ENCODE results near the gene RBMS3.

RBMS3 gene

DNA sequence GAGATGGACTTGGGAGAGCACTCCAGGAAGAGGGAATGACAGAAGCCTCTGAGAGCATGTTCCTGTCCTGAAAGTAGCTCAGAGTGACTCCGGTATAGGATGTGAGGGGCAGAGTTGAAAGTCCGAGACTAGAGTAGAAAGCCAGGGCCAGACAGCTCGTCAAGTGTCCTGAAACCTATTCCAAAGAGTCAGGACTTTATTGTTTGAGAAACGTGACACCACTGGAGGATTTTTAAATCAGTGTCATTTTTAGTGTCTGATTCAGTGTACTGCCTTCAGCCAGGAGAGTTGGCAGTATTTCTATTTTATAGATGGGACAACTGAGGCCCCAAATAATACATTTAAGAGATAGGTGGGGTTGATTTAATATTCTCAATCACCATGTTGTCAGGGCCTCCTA, 1.6 kb upstream of the RBMS3 start:
- no peak for DNase-seq

- no peak for DNase-seq
Observed at GRCh38 chr3:29279806-29280205, 1.1 kb upstream of the RBMS3 start.

DNA sequence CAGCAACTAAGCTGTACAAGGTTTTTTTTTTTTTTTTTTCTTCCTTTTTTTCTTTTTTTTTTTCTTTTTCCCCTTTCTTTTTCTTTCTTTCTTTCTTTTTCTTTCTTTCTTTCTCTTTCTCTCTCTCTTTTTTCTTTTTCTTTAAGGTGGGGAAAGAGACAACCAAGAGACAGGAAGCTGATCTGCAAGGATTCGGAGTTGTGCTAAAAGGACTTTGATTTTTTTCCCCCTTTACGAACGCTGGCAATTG, 148 bp downstream of the RBMS3 start:
- no peak for DNase-seq

DNA sequence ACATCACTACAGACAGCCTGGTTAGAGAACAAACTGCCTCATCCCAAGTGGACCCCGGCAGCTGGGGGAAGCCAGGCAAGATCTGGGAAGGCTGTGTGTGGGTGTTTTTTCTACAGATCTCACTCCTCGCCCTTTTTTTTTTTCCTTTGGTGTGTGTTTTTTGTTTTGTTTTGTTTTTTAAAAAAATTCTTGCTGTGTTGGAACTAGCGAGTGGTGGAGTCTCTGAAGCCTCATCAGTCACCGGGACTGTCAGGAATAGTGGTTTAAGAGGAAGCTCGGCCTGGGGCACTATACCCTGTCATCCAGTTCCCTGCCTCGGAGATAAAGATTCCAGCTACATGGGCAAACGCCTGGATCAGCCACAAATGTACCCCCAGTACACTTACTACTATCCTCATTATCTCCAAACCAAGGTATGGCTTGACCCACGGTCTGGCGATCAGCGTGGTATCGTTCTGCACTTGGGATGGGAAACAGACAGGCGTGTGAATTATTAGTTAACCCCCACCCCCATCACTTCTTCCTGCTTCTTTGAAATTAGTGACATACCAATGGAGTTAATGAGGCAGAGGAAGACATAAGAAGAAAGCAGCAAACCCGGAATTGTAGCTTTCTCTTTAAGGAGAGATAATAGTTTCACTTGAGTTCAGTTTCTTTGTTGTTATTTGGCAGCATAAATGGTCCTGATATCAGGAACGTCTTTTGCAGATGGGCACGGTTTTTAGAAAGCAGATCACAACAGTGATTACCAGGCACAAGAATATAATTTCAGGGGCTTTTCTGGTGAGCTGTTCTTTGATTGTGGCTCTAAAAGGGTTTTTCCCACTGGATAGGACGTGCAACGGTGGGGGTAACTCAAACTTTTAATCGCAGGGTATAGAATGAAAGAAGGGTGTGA, 722 bp downstream of the RBMS3 start:
- DNase-seq, result no peak

GRCh38 chr3:29282427-29283230, 1.8 kb downstream of the RBMS3 start:
- no peak for DNase-seq

DNA sequence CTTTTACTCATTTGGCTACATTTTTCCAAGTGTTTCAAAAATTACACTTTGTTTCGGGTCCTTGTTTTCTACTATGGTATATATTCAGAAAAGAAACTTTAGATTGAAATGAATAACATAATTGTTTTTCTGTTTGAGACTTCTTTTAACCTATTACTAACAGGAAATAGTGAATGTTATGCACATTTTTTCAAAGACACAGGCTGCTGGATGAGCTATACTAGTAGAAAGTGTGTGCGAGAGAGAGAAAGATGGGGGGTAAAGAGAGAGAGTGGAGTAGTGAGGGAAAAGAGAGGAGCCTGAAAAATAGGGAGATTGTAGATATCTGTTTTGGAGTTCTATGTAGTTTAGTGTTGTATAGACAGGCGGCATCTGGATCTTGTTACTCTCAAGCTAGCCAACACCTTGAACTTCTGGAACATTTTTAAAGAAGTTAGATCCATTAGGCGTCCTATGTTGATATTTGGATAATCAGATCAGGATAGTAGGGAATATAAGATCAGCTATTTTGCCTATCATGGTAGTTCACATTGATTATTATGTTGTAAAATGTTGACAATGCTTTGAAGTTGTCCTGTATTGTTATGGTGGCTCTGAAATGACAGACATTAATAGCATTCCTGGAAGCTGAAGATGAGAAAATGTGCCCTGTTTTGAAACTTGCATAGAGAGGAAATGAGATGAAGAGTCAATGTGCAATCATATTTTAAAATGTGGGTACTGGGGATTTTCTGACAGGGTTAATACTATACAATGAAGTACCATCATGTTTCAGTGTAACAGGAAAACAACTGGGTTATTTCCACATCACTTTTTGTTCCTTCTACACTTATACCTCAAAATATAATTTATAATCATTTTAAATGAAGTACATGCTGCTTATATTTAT, 2.6 kb downstream of the RBMS3 start:
- no peak for DNase-seq

GRCh38 chr3:29284497-29284896, 3.6 kb downstream of the RBMS3 start:
- no peak for DNase-seq

DNA sequence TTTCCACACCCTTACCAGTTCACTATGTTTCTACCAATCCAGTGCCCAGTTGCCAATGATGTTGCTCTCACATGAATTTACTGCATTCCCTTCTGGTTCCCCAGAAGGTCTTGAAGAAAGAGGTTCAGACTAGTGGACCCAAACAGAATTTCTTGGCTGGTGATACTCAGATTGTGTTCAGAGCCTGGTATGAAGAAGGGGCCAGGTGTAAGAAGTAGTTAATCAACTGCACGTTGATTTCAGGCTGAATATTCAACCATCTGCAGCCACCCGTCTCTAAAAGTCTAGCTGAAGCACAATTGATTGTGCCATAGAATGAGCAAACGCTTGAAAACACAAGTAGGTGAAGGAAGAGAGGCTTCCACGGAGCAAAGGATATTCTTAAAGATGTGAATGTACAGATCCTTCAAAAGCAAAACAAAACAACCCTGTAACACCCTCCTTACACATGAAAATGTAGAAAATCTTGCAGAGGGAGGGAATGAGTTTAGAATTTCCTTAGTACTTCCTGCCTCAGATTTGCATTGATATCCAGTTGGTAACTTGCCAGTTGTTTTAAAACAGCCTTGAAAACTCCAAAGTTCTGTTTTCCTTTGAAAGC, 4.7 kb downstream of the RBMS3 start:
- no peak for DNase-seq

DNA sequence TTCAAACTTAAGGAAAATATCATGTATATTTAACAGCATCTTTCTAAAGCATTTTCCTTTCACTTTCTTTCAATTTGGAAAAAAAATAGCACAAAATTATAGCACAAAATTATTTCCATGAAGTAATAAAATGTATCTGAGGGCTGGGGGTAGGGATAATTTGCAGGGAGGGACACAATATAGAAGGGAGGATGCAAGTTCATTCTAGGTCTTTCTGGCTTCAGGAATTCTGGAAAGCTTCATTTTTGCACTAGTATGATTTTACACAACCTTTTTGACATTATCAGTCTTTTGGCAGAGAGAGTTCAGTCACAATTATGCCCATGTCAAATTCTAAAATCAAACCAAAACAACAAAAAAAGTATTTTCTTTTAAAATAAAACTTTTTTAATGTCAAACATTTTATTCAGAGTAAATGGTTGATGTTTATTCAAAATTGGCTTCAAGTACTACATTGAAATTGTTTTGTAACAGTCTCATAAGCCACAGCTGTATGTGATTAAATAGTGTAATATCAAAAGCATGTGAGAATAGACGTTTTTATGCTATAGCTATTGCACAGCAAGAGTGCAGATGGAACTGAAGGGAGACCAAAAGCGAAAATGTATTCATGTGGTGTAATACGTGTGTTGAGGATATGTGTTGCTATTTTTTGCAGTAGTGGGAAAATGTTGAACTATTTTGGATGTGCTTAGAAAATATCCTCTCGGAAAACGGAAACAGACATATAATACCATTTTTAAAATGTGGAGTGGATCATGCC, 5.8 kb downstream of the RBMS3 start:
- DNase-seq, result no peak

DNA sequence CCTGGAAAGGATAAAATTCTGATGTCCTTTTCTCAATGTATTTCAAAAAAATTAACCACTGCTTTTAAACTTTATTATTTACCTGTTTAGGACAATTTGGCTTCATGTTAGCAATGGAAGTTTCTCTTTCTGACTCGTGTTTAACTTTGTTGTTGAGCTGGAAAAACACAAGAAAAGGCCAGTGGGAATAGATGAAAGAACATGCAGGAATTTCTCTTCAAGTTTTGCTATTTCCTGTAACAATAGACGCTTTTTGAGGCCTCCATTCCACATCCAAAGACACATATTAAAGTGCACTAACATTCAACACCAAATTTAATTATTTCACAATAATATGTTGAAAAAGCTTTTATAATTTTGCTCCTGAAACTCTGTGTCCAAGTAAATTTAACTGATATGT, 9.7 kb downstream of the RBMS3 start:
- DNase-seq, result no peak

DNA sequence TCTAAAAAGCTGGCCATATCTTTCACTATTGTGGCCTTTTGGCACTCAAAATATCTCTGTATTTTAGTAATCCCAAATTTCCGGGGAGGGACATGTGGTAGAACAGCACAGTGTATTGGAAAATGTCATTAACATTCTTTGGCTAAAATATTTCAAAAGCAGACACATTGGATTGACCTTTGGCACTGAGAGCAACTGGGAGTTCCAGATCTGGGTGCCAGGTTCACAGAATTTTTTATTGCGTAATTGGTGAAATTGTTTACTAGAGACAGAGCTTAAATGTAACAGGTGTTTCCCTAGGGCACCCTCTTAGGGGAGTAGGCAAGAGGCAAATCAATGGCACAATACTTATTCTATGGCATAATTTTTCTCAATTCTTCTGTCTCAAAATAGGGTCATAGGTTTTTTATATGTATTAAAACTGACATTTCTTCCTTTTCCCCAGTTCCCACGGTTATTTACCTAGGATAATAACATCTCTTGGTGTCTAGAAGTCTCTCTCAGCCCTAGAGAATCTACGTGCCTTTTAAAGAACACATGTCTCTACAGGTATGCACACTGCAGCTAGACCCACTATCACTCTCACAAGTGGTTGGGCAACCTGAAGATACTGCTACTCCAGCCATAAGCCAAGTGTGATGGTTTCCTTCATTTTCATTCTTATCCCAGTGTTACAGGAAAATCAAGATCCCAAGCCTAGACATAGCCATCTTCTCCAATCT, 10.6 kb downstream of the RBMS3 start:
- DNase-seq, result no peak

- DNase-seq, result no peak
Observed at GRCh38 chr3:29291982-29292363, 11.1 kb downstream of the RBMS3 start.

DNA sequence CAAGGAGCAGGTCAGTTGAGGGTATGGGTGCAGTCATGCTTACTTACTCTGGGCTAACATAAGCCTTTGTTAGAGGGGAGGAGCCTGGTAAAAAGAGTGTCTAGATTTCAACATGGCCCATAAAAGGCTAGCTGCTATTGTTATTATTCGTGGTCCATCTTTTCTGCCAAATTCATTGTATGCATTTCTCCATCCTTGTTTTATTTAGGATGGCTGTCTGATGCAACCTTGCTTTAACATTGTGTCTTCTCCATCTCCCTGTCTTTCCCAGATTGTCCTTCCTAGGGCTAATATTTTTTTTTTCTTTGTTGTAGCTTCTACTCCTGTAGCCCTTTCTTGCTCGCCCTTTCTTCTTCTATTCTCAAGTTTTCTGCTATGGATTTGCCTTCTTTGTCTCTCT, 12.6 kb downstream of the RBMS3 start:
- DNase-seq, result no peak

DNA sequence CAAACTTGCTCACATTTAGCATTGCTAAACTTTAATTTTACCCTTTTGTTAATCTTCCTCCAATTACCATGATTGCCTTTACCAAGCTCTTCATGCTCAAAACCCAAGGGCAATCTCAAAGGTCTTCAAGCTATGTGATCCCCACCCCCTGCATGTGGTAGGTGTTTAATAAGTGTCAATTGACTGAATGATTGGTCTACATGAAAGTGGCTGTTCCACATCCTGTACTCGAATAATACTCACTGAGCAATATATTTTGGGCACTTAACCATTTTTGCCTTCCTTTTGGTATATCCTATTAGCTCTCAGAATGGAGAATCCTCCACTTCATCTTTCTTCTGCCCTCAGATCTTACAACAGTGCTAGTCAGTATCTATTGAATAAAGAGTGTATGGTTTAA, 17.1 kb downstream of the RBMS3 start:
- DNase-seq, result no peak

DNA sequence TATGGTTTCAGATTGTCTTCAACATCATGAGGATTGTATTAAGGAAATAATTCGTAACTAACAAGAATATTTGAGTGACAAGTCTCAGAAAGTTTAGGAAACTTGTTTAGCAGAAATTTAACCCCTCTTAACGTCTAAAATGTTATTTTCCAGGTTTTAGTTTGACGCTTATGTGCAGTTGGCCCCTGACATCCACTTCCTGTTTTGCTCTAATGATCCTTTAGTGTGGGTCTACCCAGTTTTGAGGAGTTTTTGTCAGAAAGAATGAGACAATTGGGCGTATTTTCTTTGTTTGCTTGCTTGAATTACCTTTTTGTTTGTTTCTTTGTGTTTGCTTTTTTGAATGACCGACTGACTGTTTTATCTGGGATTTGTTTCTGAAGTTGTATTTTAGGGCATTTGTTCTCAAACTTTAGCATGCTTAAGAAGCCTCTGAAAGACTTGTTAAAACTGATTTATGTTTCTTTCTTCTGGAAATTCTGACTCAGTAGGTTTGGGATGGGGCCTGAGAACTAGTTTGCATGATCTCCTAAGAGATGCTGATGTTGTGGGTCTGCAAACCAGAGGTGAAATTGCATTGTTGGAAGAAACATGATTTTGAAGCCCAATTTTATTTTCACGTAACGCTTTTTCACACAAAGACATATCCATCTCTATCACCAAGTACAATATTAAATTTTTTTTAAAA, 20.6 kb downstream of the RBMS3 start:
- no peak for DNase-seq

- DNase-seq, result no peak
Observed at GRCh38 chr3:29302619-29303018, 21.7 kb downstream of the RBMS3 start.

GRCh38 chr3:29307295-29307694, 26.4 kb downstream of the RBMS3 start:
- DNase-seq, result no peak

- no peak for DNase-seq
Observed at GRCh38 chr3:29310865-29311264, 30.0 kb downstream of the RBMS3 start.

DNA sequence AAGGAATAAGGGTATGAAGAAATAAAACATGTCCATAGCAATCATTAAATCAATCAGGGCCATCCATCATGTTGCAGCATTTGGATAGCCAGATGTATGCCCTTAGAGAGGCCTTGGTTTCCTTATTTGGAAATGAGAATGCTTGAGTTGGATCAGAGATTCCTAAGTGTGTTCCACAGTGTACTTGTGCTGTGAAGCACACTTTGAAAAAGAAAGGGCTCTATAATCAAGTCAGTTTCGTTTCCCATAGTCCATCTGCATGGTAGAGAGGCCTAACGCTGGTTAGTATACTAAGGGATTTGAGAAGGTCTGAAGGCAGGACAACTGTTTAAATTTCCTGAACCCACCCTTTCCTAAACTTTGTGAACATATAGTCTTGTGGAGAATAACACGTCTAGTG, 30.9 kb downstream of the RBMS3 start:
- no peak for DNase-seq

- DNase-seq, result no peak
Observed at GRCh38 chr3:29312395-29312794, 31.5 kb downstream of the RBMS3 start.

DNA sequence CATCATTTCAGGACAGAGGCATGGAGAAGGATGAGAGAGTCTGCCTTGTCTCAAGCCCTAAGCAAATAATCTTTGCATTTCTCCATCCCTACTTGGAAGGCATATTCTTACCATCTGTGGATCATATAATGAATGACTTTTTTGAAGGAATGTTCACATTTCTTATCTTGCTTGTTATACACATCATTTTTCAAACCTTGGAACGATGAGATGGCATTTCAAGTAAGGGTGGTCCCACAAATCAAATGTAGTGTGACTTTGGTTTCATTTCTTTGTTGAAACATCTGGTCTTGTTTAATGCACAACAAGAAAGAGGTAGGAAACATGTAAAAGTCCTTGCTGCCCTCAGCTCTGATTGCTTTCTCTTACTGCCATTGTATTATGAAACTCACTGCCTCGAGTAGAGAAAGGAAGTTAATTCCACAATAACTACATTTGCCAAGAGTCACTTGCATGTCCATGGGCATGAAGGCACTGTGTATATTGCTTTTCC, 32.1 kb downstream of the RBMS3 start:
- no peak for DNase-seq
